ENCODE measurements around the gene HDAC4.

The HDAC4 gene

GRCh38 chr2:239082425-239082824 is 318.4 kb downstream of the HDAC4 start:
- no peak for TF ChIP-seq CTCF (IDR thresholded peaks at IDR 0.05; ENCODE audit: insufficient read depth, low read length)
- TF ChIP-seq SPI1 (IDR thresholded peaks at IDR 0.05; ENCODE audit: borderline replicate concordance, low read depth), result no peak
- no peak for TF ChIP-seq GABPA (IDR thresholded peaks at IDR 0.05; ENCODE audit: low read depth)
- no peak for TF ChIP-seq REST (IDR thresholded peaks at IDR 0.05; ENCODE audit: insufficient replicate concordance, low read depth)
- TF ChIP-seq POLR2AphosphoS5 (IDR thresholded peaks at IDR 0.05; ENCODE audit: low read depth), result no peak
- no peak overlapping the region for H3K27ac ChIP-seq (replicated peaks)
- H3K27me3 ChIP-seq (ENCODE audit: insufficient read depth, poor library complexity, severe bottlenecking), result no peaks in the 10 kb centered on the region
- DNase-seq (ENCODE audit: low read depth in 1 of 2, low spot score in 1 of 2), result no peak
- no peak overlapping the region for H3K4me3 ChIP-seq (replicated peaks; ENCODE audit: insufficient read depth, low read length)

DNA sequence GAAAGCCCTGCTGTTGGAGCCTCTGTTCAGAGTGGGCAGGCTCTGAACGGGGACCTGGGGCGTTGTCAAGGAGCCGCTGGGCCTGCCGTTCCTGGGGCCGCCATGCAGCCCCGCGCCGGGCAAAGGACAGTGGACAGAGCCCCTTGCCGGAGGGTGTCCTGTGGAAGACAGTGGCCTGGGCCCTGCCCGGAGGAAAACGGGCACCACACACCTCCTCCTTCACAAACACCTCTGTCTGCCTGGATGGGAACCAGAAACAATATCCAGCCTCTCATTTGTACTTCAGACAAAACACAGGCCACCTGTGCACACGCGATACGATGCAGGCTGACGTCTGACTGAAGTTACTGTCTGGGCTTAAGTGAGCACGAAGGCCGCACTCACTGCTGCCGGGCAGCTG is 319.2 kb downstream of the HDAC4 start:
- TF ChIP-seq CTCF (IDR thresholded peaks at IDR 0.05; ENCODE audit: insufficient read depth, low read length) (no peak), GABPA (IDR thresholded peaks at IDR 0.05; ENCODE audit: low read depth) (no peak), SPI1 (IDR thresholded peaks at IDR 0.05; ENCODE audit: borderline replicate concordance, low read depth) (no peak)
- H3K27ac ChIP-seq (replicated peaks), result no peak overlapping the region
- no peak for DNase-seq (ENCODE audit: low read depth in 1 of 2, low spot score in 1 of 2)
- H3K27me3 ChIP-seq (ENCODE audit: insufficient read depth, poor library complexity, severe bottlenecking), result no peaks in the 10 kb centered on the region
- H3K4me3 ChIP-seq (replicated peaks; ENCODE audit: insufficient read depth, low read length), result no peak overlapping the region

GRCh38 chr2:239081046-239081445 is 319.8 kb downstream of the HDAC4 start:
- no peak overlapping the region for H3K27ac ChIP-seq (replicated peaks)
- TF ChIP-seq SPI1 (IDR thresholded peaks at IDR 0.05; ENCODE audit: borderline replicate concordance, low read depth) (no peak), REST (IDR thresholded peaks at IDR 0.05; ENCODE audit: insufficient replicate concordance, low read depth) (no peak), GABPA (IDR thresholded peaks at IDR 0.05; ENCODE audit: low read depth) (no peak), CTCF (IDR thresholded peaks at IDR 0.05; ENCODE audit: insufficient read depth, low read length) (no peak), POLR2AphosphoS5 (IDR thresholded peaks at IDR 0.05; ENCODE audit: low read depth) (no peak)

GRCh38 chr2:239079671-239080294 is 321.0 kb downstream of the HDAC4 start:
- H3K27ac ChIP-seq (replicated peaks), result no peak overlapping the region
- DNase-seq (ENCODE audit: low read depth in 1 of 2, low spot score in 1 of 2), result no peak
- H3K27me3 ChIP-seq (ENCODE audit: insufficient read depth, poor library complexity, severe bottlenecking), result no peaks in the 10 kb centered on the region
- TF ChIP-seq SPI1 (IDR thresholded peaks at IDR 0.05; ENCODE audit: borderline replicate concordance, low read depth), result no peak
- no peak overlapping the region for H3K4me3 ChIP-seq (replicated peaks; ENCODE audit: insufficient read depth, low read length)

More at GRCh38 chr2:239081046-239081445, 319.8 kb downstream of the HDAC4 start:
- no peak for DNase-seq (ENCODE audit: low read depth in 1 of 2, low spot score in 1 of 2)
- Histone ChIP-seq H3K27me3 (ENCODE audit: insufficient read depth, poor library complexity, severe bottlenecking) (no peaks in the 10 kb centered on the region), H3K4me3 (replicated peaks; ENCODE audit: insufficient read depth, low read length) (no peak overlapping the region)

All from HL-60 (cell line).